RCC 7860 (cell line): ENCODE data around the gene NISCH.
A peak's percentile ranks its signal among the peaks of the same experiment; 100 is the strongest.

Experiments used
- DNase-seq: peaks from one replicate; pipeline ENCODE4 v3.0.0-alpha.2; 2015; ENCODE audit warnings: low spot score
- FAIRE-seq: peaks from 2 replicates; lab custom pipeline; 2012; peaks lifted over from hg19 to GRCh38; lab: Jason Lieb, UNC

NISCH gene

GRCh38 chr3:52446631-52447511 lies 8.5 kb upstream of the NISCH start:
- no peak for FAIRE-seq
- peak; percentile 30 for DNase-seq

GRCh38 chr3:52447512-52448355 lies 7.7 kb upstream of the NISCH start:
- FAIRE-seq, result no peak
- no peak for DNase-seq

GRCh38 chr3:52450489-52451236 lies 4.7 kb upstream of the NISCH start:
- DNase-seq (no peak), FAIRE-seq (no peak)

- no peak for FAIRE-seq
Measured at GRCh38 chr3:52451237-52452083, 3.9 kb upstream of the NISCH start.

GRCh38 chr3:52452126-52452525 lies 3.3 kb upstream of the NISCH start:
- no peak for DNase-seq
- FAIRE-seq, result no peak

More at GRCh38 chr3:52451237-52452083, 3.9 kb upstream of the NISCH start:
- DNase-seq, result no peak

- FAIRE-seq (no peak), DNase-seq (no peak)
Measured at GRCh38 chr3:52452570-52453221, 2.7 kb upstream of the NISCH start.

GRCh38 chr3:52453496-52454249 lies 1.7 kb upstream of the NISCH start, which contains the start of gene TNNC1:
Gene TNNC1, minus strand, starts transcription at chr3:52454041. Its CDS starts 26 bp downstream, at chr3:52454015.
- no peak for FAIRE-seq

GRCh38 chr3:52454250-52454937 lies 1.0 kb upstream of the NISCH start:
- FAIRE-seq (no peak), DNase-seq (no peak)

More at GRCh38 chr3:52453496-52454249, 1.7 kb upstream of the NISCH start, which contains the start of gene TNNC1:
- no peak for DNase-seq

GRCh38 chr3:52454938-52455282 lies 494 bp upstream of the NISCH start:
- DNase-seq (no peak), FAIRE-seq (no peak)

- FAIRE-seq (no peak), DNase-seq (no peak)
Measured at GRCh38 chr3:52456169-52456799, 880 bp downstream of the NISCH start.

GRCh38 chr3:52456800-52457183 lies 1.4 kb downstream of the NISCH start:
- DNase-seq (no peak), FAIRE-seq (no peak)

- DNase-seq (no peak), FAIRE-seq (no peak)
Measured at GRCh38 chr3:52458031-52458760, 2.8 kb downstream of the NISCH start.

- DNase-seq (no peak), FAIRE-seq (no peak)
Measured at GRCh38 chr3:52458770-52459545, 3.6 kb downstream of the NISCH start.

- no peak for DNase-seq
- no peak for FAIRE-seq
Measured at GRCh38 chr3:52461874-52462273, 6.5 kb downstream of the NISCH start.

- DNase-seq (no peak), FAIRE-seq (no peak)
Measured at GRCh38 chr3:52463416-52463815, 8.0 kb downstream of the NISCH start.

- DNase-seq (no peak), FAIRE-seq (no peak)
Measured at GRCh38 chr3:52468336-52468735, 12.9 kb downstream of the NISCH start.
